HG02884 (cell line): Measurements from ENCODE around the gene CAPRIN2.
A peak's percentile ranks its signal among the peaks of the same experiment; 100 is the strongest.

Experiments
- ATAC-seq: cut with Tn5 transposase; IDR thresholded peaks from one replicate; pipeline ENCODE4 v1.9.1; 2021; ENCODE audit warnings: mild to moderate bottlenecking, moderate library complexity; ENCODE audit not compliant: unreplicated experiment

The CAPRIN2 gene

GRCh38 chr12:30769802-30770201, 15.1 kb upstream of the CAPRIN2 start:
- no peak for ATAC-seq

- ATAC-seq: no peak
Observed at GRCh38 chr12:30764251-30764650, 9.5 kb upstream of the CAPRIN2 start.

- ATAC-seq: no peak
Observed at GRCh38 chr12:30763053-30763452, 8.3 kb upstream of the CAPRIN2 start.

- ATAC-seq: no peak
Observed at GRCh38 chr12:30761730-30762129, 7.0 kb upstream of the CAPRIN2 start.

GRCh38 chr12:30757316-30757715, 2.6 kb upstream of the CAPRIN2 start:
- ATAC-seq: no peak

- no peak for ATAC-seq
Observed at GRCh38 chr12:30756074-30756473, 1.3 kb upstream of the CAPRIN2 start.

- no peak for ATAC-seq
Observed at GRCh38 chr12:30755395-30755762, 628 bp upstream of the CAPRIN2 start.

- ATAC-seq: peak; percentile 32
Observed at GRCh38 chr12:30754383-30754749, 385 bp downstream of the CAPRIN2 start.

- no peak for ATAC-seq
Observed at GRCh38 chr12:30753751-30754382, 884 bp downstream of the CAPRIN2 start.

- ATAC-seq: no peak
Observed at GRCh38 chr12:30753233-30753632, 1.5 kb downstream of the CAPRIN2 start.

GRCh38 chr12:30752255-30752654, 2.5 kb downstream of the CAPRIN2 start:
- ATAC-seq: no peak

GRCh38 chr12:30748147-30748546, 6.6 kb downstream of the CAPRIN2 start:
- ATAC-seq: no peak

- ATAC-seq: no peak
Observed at GRCh38 chr12:30746190-30746589, 8.6 kb downstream of the CAPRIN2 start.

- ATAC-seq: no peak
Observed at GRCh38 chr12:30744321-30744720, 10.4 kb downstream of the CAPRIN2 start.

GRCh38 chr12:30740274-30740673, 14.5 kb downstream of the CAPRIN2 start:
- no peak for ATAC-seq

GRCh38 chr12:30739020-30739419, 15.7 kb downstream of the CAPRIN2 start:
- ATAC-seq: no peak

GRCh38 chr12:30732954-30733637, 21.7 kb downstream of the CAPRIN2 start:
- ATAC-seq: no peak

GRCh38 chr12:30730011-30730410, 24.7 kb downstream of the CAPRIN2 start:
- ATAC-seq: no peak

- ATAC-seq: no peak
Observed at GRCh38 chr12:30729547-30729946, 25.2 kb downstream of the CAPRIN2 start.

GRCh38 chr12:30726647-30727046, 28.1 kb downstream of the CAPRIN2 start:
- ATAC-seq: no peak

GRCh38 chr12:30725739-30726138, 29.0 kb downstream of the CAPRIN2 start:
- ATAC-seq: no peak

GRCh38 chr12:30719060-30719459, 35.7 kb downstream of the CAPRIN2 start:
- ATAC-seq: no peak
